DMS 273 (cell line): ENCODE measurements around the gene ITGB5.

Experiments used
- DNase-seq: peaks from one replicate; lab custom pipeline; 2025; ENCODE audit not compliant: unreplicated experiment; lab: John Stamatoyannopoulos, UW

The ITGB5 gene

GRCh38 chr3:124895756-124896155 lies 8.6 kb upstream of the ITGB5 start:
- no peak for DNase-seq

DNA sequence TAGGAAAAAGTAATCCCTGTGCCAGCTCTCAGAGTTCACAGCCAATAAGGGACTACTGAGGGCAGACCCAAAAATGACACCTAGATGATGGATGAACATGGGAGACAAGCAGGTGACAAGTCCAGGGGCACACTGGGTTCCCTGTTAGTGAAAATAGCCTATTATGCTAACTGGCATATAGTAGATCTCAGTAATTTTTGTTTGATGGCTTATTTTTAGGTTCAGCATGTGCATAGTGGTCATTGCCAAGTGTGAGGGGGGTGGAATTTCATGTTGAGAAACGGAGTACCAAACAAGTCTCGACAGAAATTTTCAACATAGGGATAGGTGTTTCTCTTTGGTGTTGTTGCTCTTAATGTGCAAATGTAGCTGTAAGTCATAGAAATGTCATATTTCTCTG lies 6.4 kb upstream of the ITGB5 start:
- DNase-seq: no peak

DNA sequence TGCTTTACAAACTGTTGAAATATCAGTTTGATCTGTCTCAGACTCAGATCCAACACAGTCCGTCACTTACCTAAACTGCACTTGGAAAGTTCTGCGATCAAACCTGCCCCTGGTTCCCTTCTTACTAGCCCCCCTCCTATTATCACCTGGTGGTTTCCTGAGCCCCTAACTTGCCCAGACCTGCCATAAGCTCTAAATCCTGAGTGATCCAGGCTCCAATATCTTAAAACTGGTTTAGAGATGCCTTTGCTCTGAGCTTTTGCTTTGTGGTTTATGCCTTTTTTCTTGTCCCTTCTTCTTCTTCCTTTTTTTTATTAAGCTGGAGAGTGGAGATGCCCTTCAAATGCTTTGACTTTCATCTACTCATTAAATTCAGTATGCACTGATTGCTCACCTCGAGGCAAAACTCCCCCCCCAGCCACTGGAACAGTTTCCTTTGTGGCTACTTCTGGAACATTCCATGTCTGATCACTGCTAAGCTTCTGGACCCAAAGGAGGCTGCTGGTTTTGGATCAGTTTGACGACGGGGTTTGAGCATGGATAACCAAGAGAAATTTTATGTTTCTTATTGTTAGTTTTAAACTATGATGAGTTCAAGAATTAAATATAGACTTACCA lies 3.5 kb upstream of the ITGB5 start:
- DNase-seq: no peak

GRCh38 chr3:124888482-124889441 lies 1.6 kb upstream of the ITGB5 start:
- DNase-seq: no peak

DNA sequence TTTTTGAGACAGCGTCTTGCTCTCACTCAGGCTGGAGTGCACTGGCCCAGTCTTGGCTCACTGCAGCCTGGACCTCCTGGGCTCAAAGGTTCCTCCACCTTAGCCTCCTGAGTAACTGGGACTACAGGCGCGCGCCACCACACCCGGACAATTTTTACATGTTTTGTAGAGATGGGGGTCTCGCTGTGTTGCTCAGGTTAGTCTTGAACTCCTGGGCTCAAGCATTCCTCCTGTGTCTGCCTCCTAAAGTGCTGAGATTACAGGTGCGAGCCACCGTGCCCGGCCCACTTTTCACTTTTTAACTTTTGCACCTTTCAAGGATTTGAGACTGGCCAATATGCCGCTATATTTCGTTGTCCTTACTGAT lies 750 bp upstream of the ITGB5 start:
- no peak for DNase-seq

GRCh38 chr3:124886168-124887056 lies 753 bp downstream of the ITGB5 start:
- DNase-seq: peak; percentile 88

- peak; percentile 70 for DNase-seq
Measured at GRCh38 chr3:124885466-124886167, 1.5 kb downstream of the ITGB5 start.

DNA sequence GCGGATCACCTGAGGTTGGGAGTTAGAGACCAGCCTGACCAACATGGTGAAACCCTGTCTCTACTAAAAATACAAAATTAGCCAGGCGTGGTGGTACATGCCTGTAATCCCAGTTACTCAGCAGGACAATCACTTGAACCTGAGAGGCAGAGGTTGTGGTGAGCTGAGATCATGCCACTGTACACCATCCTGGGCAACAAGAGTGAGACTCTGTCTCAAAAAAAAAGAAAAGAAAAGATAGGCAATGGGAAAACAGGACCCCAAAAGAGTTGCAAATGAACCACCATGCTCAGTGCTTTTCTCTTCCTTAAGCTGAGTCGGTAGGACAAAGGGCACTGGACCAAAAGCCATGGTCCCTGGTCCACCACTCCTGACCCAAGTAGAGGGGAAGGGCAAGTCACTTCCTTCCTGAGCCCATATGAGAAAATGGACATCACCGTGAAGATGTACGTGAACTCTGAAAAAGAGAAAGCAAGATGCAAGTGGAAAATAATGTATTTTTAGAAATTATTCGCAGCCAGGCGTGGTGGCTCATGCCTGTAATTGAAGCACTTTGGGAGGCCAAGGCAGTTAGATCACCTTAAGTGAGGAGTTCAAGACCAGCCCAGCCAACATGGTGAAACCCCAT lies 2.6 kb downstream of the ITGB5 start:
- no peak for DNase-seq

GRCh38 chr3:124883766-124884473 lies 3.2 kb downstream of the ITGB5 start:
- no peak for DNase-seq

GRCh38 chr3:124882816-124883747 lies 4.1 kb downstream of the ITGB5 start:
- DNase-seq: no peak

DNA sequence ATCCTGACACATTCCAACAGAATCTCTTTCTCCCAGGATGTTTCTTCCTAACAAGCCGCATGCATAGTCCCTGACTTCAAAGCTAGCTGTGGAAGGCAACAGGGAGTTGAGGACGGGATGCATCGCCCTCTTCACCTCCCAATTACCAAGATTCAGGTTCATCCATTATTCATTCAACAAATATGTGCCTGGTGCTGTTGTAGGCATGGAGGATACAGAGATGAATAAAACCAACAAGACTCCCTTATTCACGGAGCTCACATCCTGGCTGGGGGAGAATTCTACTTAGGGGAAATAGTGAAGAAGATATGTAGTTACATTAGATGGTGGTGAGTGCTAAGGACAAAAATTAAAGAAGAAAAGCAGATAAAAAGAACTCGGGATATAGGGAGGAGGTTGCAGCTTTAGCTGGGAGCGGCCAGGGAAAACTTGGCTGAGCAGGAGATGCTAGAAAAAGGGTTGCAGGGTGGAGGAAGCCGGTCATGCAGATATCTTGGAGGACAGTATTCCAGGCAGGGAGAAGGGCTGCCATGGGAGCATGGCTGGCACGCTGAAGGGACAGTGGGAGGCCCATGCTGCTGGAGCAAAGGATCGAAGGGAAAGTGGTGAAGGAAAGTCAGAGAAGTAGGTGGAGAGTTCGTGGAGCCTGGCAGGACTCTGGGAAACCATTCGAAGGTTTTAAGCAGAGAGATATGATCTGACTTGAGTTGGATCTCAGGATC lies 5.0 kb downstream of the ITGB5 start:
- no peak for DNase-seq

DNA sequence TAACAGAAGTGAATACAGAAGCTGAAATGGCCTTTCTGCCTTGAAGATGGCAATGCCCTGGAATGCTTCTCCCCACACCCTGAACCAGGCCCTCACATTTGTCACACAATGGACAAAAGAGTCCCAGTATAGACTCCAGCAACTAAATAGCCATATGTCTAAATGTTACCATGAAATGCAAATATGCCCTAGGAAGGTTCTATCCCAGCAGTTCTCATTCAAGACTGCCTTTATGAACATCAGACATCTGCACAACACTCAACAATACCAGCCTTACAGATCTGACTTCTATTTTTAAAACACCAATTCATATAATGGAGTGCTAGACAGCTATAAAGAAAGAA lies 7.9 kb downstream of the ITGB5 start:
- no peak for DNase-seq

DNA sequence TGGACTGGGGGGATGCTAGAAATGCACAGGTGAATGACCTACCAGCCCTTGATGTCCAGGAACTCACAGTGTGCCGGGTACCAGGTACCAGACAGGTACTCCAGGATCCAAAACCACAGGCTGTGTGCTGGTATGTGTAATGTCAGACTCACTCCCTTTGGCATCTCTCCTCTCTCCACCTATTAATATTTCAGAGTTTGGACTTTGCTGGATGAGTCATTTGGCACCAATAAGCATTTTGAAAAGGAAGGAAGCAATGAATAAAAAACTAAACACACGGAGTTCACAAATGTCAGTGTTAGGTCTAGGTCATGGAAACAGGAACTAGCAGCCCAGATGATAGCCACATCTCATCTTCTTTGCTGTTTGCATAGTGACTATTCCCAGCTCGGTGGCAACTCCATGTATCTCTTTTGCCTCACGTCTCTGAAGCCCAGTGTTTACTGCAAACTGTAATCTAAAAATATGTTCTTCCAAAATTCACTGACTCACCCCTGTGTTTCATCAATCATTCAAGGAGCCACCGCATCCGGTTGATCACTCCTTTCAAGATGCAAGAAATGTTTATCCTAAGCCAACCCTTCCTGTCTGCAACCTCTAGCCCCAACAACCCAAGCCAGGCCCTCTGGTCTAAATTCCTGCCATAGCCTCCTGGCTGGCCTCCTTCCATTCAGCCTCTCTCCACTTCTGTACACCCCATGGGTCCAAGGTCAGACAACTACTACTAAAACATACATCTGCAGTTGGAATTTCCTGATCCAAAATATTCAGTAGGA lies 8.4 kb downstream of the ITGB5 start:
- DNase-seq: no peak

DNA sequence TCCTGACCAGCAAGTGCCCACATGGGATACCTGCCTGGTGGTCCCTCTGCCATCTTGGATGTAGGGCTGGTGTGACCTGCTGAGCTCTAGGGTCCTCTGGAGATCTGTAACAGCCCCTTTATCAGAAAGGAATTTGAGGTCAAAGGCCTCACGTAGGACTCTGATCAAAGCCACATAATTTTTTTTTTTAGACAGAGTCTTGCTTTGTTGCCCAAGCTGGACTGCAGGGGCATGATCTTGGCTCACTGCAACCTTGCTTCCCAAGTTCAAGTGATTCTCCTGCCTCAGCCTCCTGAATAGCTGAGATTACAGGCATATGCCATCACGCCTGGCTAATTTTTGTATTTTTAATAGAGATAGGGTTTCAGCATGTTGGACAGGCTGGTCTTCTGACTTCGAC lies 9.5 kb downstream of the ITGB5 start:
- no peak for DNase-seq

DNA sequence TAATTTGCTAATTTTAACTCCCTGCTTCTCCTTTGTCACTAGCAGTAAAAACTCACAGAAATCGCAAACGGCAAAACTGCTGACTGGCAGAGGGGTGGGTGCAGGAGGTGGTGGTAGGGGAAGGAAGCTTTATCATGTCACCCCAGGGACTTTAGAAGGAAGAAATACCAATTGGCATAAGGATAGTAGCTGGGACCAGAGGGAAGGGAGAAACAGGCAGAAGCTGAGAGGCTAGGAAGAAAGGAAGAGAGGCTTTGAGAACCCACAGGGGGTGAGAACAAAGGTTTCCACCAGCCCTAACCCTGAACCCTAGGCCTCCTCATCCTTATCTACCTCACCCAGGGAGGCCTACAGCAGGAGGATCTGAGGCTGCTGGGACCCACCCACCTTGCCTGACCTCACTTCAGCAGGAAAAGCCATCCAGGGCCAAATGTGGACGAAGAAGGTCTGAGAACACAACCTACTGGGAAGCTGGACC lies 10.7 kb downstream of the ITGB5 start:
- no peak for DNase-seq

DNA sequence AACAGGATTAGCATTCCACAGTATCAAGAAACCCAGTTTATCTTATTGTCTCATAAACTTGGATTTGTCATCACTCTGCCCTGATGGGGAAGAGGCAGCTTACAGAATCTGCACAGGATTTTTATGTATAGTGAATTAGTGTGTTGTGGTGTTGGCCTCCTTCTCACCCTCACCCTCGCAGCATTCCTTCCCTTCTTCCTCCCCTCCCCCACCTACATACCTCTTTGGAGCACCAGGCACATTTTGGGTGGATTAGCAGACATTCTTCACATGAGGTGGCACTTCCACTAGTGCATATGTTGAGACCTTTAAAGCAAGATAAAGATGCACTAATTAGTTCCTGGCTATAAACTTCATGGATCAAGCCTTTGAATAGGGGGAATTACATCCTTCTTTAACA lies 13.9 kb downstream of the ITGB5 start:
- no peak for DNase-seq

- DNase-seq: no peak
Measured at GRCh38 chr3:124867511-124867910, 19.7 kb downstream of the ITGB5 start.
